Colonic mucosa (tissue), 4 donors: ENCODE results near the gene TMEM59. TPM values are rescaled to one million over a fixed set of nuclear protein-coding genes. Genes with fewer than 3 reads are reported as not detected.

Experiments
- DNase-seq: peaks from one replicate; pipeline ENCODE4 v3.0.0-alpha.2; 2020
- H3K27ac ChIP-seq: fragments of 200-600 bp; one replicate; pipeline ENCODE4 v1.8.0; 2021
- H3K27me3 ChIP-seq: fragments of 200-600 bp; one replicate; pipeline ENCODE4 v1.8.0; 2021
- H3K36me3 ChIP-seq: fragments of 200-600 bp; one replicate; pipeline ENCODE4 v1.8.0; 2021
- H3K4me1 ChIP-seq: fragments of 200-600 bp; one replicate; pipeline ENCODE4 v1.8.0; 2021; ENCODE audit warnings: mild to moderate bottlenecking
- H3K4me3 ChIP-seq: fragments of 200-600 bp; one replicate; pipeline ENCODE4 v1.8.0; 2021
- H3K9ac ChIP-seq, 2 donors: one replicate each; pipeline ENCODE4 v1.7.0; 2013; ENCODE audit warnings: control low read depth in 2 of 2, low read depth in 2 of 2, low read length in 2 of 2
- H3K9me3 ChIP-seq: fragments of 200-600 bp; one replicate; pipeline ENCODE4 v1.8.0; 2021
- intact Hi-C: fragments of 100-400 bp; cut with DNase I; formaldehyde crosslinking; loops from one replicate; pipeline ENCODE4 v1.14.1; 2022
- total RNA-seq, 2 donors: library from RNA; stranded (reverse); fragmentation: NEBNext Ultra II Directional in 1 of 2; extraction: Animal tissue kit (Norgen Biotek cat#: 25700) in 1 of 2; gene quantifications; one replicate each; pipeline ENCODE4 v1.2.1, GENCODE V29; 2021
- TF ChIP-seq, protein P1 (sequence below): fragments of 200-600 bp; IDR thresholded peaks from one replicate; pipeline ENCODE4 v1.8.0; 2022; ENCODE audit warnings: antibody characterized with exemption, mild to moderate bottlenecking
- donor health status: healthy.
- donor health status: DM: no; HTN: no; CAD: no.
- donor health status: DM: no; HTN: no; CAD: no.

TMEM59 gene
- total RNA-seq, 2 donors from 2014 or later, result 470 to 887 TPM

DNA sequence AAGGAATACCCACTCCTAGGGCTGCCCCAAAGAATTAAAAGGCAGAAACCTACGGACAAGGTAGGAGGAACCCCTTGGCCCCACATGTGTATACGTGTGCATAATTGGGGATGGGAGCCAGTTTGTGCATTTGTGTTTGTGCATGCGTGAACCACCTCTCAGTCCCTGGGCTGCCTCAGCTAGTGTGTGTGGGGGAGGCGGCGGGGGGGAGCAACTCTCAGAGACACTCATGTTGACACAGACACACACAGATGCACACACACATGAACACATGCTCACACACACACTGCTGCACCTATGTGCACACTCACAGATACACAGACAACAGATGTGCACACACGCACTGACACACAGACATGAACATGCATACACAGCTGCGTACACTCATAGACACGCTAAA is 40.1 kb downstream of the TMEM59 start:
- H3K4me1 ChIP-seq, result no peaks in the 10 kb centered on the region
- H3K27ac ChIP-seq, result no peak overlapping the region
- H3K36me3 ChIP-seq, result no peaks in the 10 kb centered on the region
- no peaks in the 10 kb centered on the region for H3K9me3 ChIP-seq
- H3K4me3 ChIP-seq, result no peak overlapping the region
- DNase-seq, result no peak
- TF ChIP-seq, protein P1, sequence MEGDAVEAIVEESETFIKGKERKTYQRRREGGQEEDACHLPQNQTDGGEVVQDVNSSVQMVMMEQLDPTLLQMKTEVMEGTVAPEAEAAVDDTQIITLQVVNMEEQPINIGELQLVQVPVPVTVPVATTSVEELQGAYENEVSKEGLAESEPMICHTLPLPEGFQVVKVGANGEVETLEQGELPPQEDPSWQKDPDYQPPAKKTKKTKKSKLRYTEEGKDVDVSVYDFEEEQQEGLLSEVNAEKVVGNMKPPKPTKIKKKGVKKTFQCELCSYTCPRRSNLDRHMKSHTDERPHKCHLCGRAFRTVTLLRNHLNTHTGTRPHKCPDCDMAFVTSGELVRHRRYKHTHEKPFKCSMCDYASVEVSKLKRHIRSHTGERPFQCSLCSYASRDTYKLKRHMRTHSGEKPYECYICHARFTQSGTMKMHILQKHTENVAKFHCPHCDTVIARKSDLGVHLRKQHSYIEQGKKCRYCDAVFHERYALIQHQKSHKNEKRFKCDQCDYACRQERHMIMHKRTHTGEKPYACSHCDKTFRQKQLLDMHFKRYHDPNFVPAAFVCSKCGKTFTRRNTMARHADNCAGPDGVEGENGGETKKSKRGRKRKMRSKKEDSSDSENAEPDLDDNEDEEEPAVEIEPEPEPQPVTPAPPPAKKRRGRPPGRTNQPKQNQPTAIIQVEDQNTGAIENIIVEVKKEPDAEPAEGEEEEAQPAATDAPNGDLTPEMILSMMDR, result no peak
- intact Hi-C loops, result no loop called here
- no peak overlapping the region for H3K9ac ChIP-seq
- H3K27me3 ChIP-seq, result no peaks in the 10 kb centered on the region

DNA sequence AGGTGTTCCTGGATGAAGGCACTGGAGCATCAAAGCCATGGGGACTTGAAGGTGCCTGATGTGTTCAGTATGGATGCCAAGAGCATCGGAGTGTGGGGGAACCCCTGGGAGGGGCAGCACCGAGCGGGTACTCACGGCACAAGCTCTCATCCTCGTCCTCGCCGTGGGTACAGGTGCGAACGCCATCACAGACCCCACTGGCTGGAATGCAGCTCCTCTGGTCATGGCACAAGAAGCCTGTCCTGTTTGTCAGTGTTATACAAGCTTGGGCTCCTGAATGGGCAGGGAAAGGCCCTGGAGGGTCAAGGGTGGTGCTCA is 41.0 kb downstream of the TMEM59 start:
- H3K9me3 ChIP-seq, result no peaks in the 10 kb centered on the region
- no peaks in the 10 kb centered on the region for H3K27me3 ChIP-seq
- intact Hi-C loops, result no loop called here
- no peaks in the 10 kb centered on the region for H3K4me1 ChIP-seq
- DNase-seq, result no peak
- H3K36me3 ChIP-seq, result no peaks in the 10 kb centered on the region
- H3K27ac ChIP-seq, result no peak overlapping the region
- H3K9ac ChIP-seq, result no peak overlapping the region
- TF ChIP-seq, protein P1, result no peak
- no peak overlapping the region for H3K4me3 ChIP-seq

GRCh38 chr1:54011316-54012007 is 41.5 kb downstream of the TMEM59 start:
- Histone ChIP-seq H3K36me3 (no peaks in the 10 kb centered on the region), H3K27me3 (no peaks in the 10 kb centered on the region), H3K9ac (no peak overlapping the region), H3K27ac (no peak overlapping the region), H3K9me3 (no peaks in the 10 kb centered on the region), H3K4me3 (no peak overlapping the region), H3K4me1 (no peaks in the 10 kb centered on the region)
- TF ChIP-seq, protein P1, result no peak
- DNase-seq, result no peak
- intact Hi-C loops, result no loop called here

DNA sequence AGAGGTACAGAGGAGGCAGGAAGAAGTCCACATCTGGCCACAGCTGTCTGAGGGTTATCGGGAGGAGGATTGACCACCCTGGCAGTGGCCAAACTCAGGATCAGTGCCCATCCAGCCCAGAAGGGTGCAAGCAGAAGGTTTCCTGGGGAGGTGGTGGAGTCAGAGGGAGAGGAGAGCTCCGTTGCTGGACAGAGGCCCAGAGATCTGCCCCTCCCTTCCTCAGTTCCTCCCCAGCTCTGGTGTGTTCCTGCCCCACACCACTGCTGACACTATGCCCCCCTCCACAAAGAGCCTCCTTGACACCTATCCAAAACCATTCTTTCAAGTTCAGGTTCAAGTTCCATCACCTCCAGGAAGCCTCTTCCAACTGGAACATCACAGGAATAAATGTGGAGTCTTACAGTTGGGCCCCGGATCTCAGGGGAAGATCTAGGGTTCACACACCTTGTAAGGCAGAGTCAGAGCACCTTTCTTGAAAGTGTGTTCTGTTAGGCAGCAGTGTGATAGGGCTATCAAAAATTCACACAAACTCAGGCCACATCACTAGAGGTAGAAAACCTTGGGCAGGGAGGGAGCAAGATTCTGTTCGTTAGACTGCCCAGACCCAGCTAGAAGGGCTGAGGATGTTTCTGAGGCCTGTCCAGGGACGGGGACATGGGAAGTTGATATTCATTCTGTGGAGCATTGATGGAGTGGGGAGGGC is 42.4 kb downstream of the TMEM59 start:
- no peak overlapping the region for H3K4me3 ChIP-seq
- no peaks in the 10 kb centered on the region for H3K9me3 ChIP-seq
- no peak for DNase-seq
- H3K4me1 ChIP-seq, result no peaks in the 10 kb centered on the region
- TF ChIP-seq, protein P1, result no peak
- intact Hi-C loops, result no loop called here
- no peak overlapping the region for H3K9ac ChIP-seq
- H3K27me3 ChIP-seq, result no peaks in the 10 kb centered on the region
- H3K27ac ChIP-seq, result no peak overlapping the region
- H3K36me3 ChIP-seq, result no peaks in the 10 kb centered on the region

DNA sequence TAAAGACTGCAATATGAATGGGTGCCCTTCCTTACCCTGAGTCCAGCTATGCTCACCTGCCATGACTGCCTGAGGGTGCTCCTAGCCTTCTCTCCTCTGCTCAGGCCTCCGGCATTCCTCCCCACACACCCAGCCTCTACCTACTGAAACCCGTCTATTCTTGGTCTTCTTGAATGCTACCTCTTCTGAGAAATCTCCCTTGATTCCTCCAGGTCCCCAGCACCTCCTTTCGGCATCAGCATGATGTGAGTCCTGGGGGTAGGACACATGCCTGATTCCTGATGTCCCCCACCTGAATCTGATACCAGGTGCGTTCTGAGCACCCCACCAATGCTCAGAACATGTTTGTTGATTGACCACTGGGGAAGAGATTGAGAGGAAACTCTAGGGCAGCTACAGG is 43.6 kb downstream of the TMEM59 start:
- Histone ChIP-seq H3K27ac (no peak overlapping the region), H3K9ac (no peak overlapping the region), H3K4me1 (no peaks in the 10 kb centered on the region), H3K4me3 (no peak overlapping the region), H3K27me3 (no peaks in the 10 kb centered on the region), H3K9me3 (no peaks in the 10 kb centered on the region), H3K36me3 (no peaks in the 10 kb centered on the region)
- TF ChIP-seq, protein P1, result no peak
- intact Hi-C loops, result no loop called here
- no peak for DNase-seq
